ENCODE data around the gene GREB1.

GREB1 gene

DNA sequence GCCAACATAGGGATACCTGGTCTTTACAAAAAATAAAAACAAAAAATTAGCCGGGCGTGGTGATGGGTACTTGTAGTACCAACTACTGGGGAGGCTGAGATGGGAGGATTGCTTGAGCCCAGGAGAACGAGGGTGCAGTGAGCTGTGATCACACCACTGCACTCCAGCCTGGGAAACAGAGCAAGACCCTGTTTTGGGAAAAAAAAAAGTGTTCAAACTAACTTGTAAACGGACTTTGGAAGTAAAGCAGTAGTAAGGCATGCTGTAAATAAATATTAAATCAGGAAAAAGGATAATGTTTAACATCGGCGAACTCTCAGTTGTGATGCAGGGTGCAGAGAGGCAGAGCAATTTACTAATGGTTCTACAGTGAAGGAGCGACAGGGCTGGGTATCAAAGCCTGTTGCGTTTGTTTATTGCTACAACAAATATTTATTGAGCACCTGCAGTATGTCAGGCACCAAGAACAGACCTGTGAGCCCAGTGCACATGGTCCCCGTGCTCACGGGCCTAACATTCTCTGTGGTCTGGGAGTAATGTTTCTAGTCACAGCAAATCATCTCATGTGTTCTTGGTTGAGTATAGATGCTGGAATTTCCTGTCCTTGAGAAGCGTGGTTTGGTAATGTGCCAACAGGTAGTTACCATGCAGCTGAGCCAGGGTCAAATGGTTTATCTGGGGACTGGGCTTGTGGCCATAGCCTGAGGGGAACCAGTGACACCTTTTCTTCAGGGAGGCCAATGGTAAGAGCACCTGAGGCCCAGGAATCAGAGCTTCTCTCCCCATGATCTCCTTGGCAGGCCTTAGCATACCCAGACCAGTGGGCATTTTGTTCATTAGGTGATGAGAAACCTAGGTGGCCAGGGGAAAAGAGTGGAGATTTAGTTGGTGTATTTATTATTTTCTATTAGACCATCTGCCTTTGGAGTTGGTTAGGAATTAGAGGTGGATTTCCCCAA, 27.9 kb upstream of the GREB1 start:
- intact Hi-C loops (cut with DNase I; ENCODE audit: low total_unique reads), result no loop called here
- peaks cover 0 to 6% of the 10 kb centered on the region in 2 donors for H3K27me3 ChIP-seq
- H3K4me1 ChIP-seq, result peaks cover 0 to 3% (median 0%) of the 10 kb centered on the region in 4 donors
- no peak overlapping the region for H3K27ac ChIP-seq
- H3K36me3 ChIP-seq, result no peaks in the 10 kb centered on the region
- no peak for DNase-seq
- no peaks in the 10 kb centered on the region for H3K9me3 ChIP-seq
- TF ChIP-seq, protein P1, sequence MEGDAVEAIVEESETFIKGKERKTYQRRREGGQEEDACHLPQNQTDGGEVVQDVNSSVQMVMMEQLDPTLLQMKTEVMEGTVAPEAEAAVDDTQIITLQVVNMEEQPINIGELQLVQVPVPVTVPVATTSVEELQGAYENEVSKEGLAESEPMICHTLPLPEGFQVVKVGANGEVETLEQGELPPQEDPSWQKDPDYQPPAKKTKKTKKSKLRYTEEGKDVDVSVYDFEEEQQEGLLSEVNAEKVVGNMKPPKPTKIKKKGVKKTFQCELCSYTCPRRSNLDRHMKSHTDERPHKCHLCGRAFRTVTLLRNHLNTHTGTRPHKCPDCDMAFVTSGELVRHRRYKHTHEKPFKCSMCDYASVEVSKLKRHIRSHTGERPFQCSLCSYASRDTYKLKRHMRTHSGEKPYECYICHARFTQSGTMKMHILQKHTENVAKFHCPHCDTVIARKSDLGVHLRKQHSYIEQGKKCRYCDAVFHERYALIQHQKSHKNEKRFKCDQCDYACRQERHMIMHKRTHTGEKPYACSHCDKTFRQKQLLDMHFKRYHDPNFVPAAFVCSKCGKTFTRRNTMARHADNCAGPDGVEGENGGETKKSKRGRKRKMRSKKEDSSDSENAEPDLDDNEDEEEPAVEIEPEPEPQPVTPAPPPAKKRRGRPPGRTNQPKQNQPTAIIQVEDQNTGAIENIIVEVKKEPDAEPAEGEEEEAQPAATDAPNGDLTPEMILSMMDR (IDR thresholded peaks at IDR 0.05), result no peak
- H3K4me3 ChIP-seq, result no peak overlapping the region

DNA sequence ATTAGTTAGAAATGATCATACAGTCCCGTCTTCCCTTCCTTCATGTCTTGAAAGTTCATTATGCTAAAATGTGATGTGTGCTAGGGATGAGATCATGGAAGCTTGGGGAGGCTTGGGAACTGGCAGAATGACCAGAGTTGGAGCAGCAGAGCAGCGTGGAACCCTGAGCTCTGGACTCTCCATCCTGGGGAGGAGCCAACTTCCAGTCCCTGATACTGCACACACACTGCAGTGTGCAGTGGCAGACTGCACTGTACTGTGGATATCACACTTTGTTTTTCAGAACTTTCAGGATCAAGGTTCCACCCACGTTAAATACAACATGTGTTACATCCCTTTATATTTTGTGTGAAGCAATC, 27.3 kb upstream of the GREB1 start:
- intact Hi-C loops (cut with DNase I; ENCODE audit: low total_unique reads), result no loop called here
- Histone ChIP-seq H3K4me3 (no peak overlapping the region), H3K36me3 (no peaks in the 10 kb centered on the region), H3K27me3 (peaks cover 0 to 10% of the 10 kb centered on the region in 2 donors), H3K27ac (no peak overlapping the region), H3K4me1 (peaks cover 0 to 3% (median 0%) of the 10 kb centered on the region in 4 donors), H3K9me3 (no peaks in the 10 kb centered on the region)
- TF ChIP-seq, protein P1 (IDR thresholded peaks at IDR 0.05), result no peak
- no peak for DNase-seq

DNA sequence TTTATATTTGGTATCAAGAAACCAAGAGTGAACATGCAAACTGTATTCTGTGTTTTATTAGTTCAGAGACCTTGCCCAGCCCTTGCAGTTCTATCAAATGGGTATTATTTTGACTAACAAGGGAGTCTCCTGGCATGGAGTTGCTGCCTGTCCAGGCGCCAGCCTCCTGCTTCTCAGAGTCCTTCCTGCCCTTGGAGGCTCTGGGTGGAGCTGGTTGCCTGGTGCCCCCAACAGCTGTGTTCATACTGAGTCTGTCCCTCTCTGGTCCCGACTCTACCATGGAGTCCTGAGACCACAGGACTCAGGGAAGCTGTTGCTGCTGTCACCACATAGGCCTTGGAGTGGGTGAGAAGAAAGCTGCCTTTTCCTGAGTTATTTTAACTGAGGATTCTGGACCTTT, 26.3 kb upstream of the GREB1 start:
- TF ChIP-seq, protein P1 (IDR thresholded peaks at IDR 0.05), result no peak
- H3K27ac ChIP-seq, result no peak overlapping the region
- no peak overlapping the region for H3K4me3 ChIP-seq
- peaks cover 0 to 3% (median 0%) of the 10 kb centered on the region in 4 donors for H3K4me1 ChIP-seq
- no peaks in the 10 kb centered on the region for H3K36me3 ChIP-seq
- DNase-seq, result no peak
- intact Hi-C loops (cut with DNase I; ENCODE audit: low total_unique reads), result no loop called here
- peaks cover 0 to 10% of the 10 kb centered on the region in 2 donors for H3K27me3 ChIP-seq
- H3K9me3 ChIP-seq, result no peaks in the 10 kb centered on the region

- Histone ChIP-seq H3K27ac (no peak overlapping the region), H3K4me3 (no peak overlapping the region), H3K4me1 (peaks cover 0 to 3% (median 0%) of the 10 kb centered on the region in 4 donors), H3K9me3 (no peaks in the 10 kb centered on the region), H3K27me3 (peaks cover 0 to 13% of the 10 kb centered on the region in 2 donors), H3K36me3 (no peaks in the 10 kb centered on the region)
- intact Hi-C loops (cut with DNase I; ENCODE audit: low total_unique reads), result no loop called here
- no peak for DNase-seq
- TF ChIP-seq, protein P1 (IDR thresholded peaks at IDR 0.05), result no peak
Observed at GRCh38 chr2:11508279-11508678, 25.6 kb upstream of the GREB1 start.

- H3K9me3 ChIP-seq, result no peaks in the 10 kb centered on the region
- TF ChIP-seq, protein P1 (IDR thresholded peaks at IDR 0.05), result no peak
- H3K27ac ChIP-seq, result no peak overlapping the region
- H3K4me3 ChIP-seq, result no peak overlapping the region
- peaks cover 0 to 13% of the 10 kb centered on the region in 2 donors for H3K27me3 ChIP-seq
- intact Hi-C loops (cut with DNase I; ENCODE audit: low total_unique reads), result no loop called here
- peaks cover 0 to 3% (median 0%) of the 10 kb centered on the region in 4 donors for H3K4me1 ChIP-seq
- DNase-seq, result no peak
- H3K36me3 ChIP-seq, result no peaks in the 10 kb centered on the region
Observed at GRCh38 chr2:11509657-11510360, 24.0 kb upstream of the GREB1 start.
